Subcutaneous adipose tissue (tissue), 4 donors: ENCODE results near the gene CMTM7. TPM values are rescaled to one million over a fixed set of nuclear protein-coding genes. Genes with fewer than 3 reads are reported as not detected.

Experiments used
- CTCF ChIP-seq: fragments of 450-650 bp; IDR thresholded peaks from one replicate; pipeline ENCODE4 v1.5.1; 2016; ENCODE audit warnings: low read depth, mild to moderate bottlenecking, control low read depth, antibody characterized with exemption, moderate library complexity
- total RNA-seq, 4 donors: library from RNA; depleted of rRNA; stranded (reverse); fragments of >200 nt; gene quantifications; one replicate each; pipeline ENCODE4 v1.1.0, GENCODE V29; 2016

CMTM7 gene
- total RNA-seq, 4 donors from 2014 or later: 12.1 to 45.9 (median 33.1) TPM

GRCh38 chr3:32355751-32356291 lies 35.8 kb upstream of the CMTM7 start:
- TF ChIP-seq CTCF: no peak

GRCh38 chr3:32359766-32360492 lies 31.7 kb upstream of the CMTM7 start:
- no peak for TF ChIP-seq CTCF

GRCh38 chr3:32360493-32360827 lies 31.2 kb upstream of the CMTM7 start:
- no peak for TF ChIP-seq CTCF

GRCh38 chr3:32366638-32367397 lies 24.8 kb upstream of the CMTM7 start:
- no peak for TF ChIP-seq CTCF

- no peak for TF ChIP-seq CTCF
These were observed 24.2 kb upstream of the CMTM7 start for GRCh38 chr3:32367442-32367841.

- no peak for TF ChIP-seq CTCF
These were observed 20.0 kb upstream of the CMTM7 start for GRCh38 chr3:32371461-32372212.

GRCh38 chr3:32372213-32372490 lies 19.5 kb upstream of the CMTM7 start:
- TF ChIP-seq CTCF: no peak
